Parietal lobe (tissue), 1 donor: ENCODE data around the gene MTTP. TPM values are rescaled to one million over a fixed set of nuclear protein-coding genes. Genes with fewer than 3 reads are reported as not detected.

Experiments
- total RNA-seq: library from RNA; depleted of rRNA; stranded (reverse); fragments of >200 nt; gene quantifications from one replicate; pipeline ENCODE4 v1.2.3, GENCODE V29; 2014

Gene MTTP
- total RNA-seq: 1.3 TPM

GRCh38 chr4:99574530-99575324 is at the start of gene MTTP:
TSS of gene MTTP (plus strand) at chr4:99574824. CDS start at chr4:99574910, 86 bp downstream.

GRCh38 chr4:99563310-99564186 is 11.1 kb upstream of the MTTP start, which contains the start of gene TRMT10A:
TSS of gene TRMT10A (minus strand) at chr4:99564039. CDS start at chr4:99559338, 4,701 bp downstream.

GRCh38 chr4:99657798-99658197 is 83.2 kb downstream of the MTTP start, which contains the start of gene C4orf54:
TSS of gene C4orf54 (minus strand) at chr4:99657828. CDS start at chr4:99654648, 3,180 bp downstream.

Other genes with a start within 250 kb of the MTTP start
- not detected for gene ADH1C, start 222.1 kb upstream of the MTTP start, total RNA-seq
- not detected for gene ADH7, start 139.5 kb upstream of the MTTP start, total RNA-seq
- not detected for gene C4orf17, start 63.8 kb upstream of the MTTP start, total RNA-seq
- gene TRMT10A, start 10.8 kb upstream of the MTTP start, total RNA-seq: 3.8 TPM
- 0.63 TPM for gene C4orf54, start 83.0 kb downstream of the MTTP start, total RNA-seq
- gene DAPP1, start 242.0 kb downstream of the MTTP start, total RNA-seq: 0.31 TPM